ENCODE data around the gene NAB2. TPM values are rescaled to one million over a fixed set of nuclear protein-coding genes. Genes with fewer than 3 reads are reported as not detected.

The NAB2 gene
- total and polyA plus RNA-seq, 10 of the 15 experiments (the other 5 are each of a cell fraction or from before 2014, with no cell fraction given) = 0.35 to 35.2 (median 15.3) TPM

GRCh38 chr12:57087691-57088353 is 1.1 kb upstream of the NAB2 start (continued):
- TF ChIP-seq RB1 (IDR thresholded peaks at IDR 0.05; ENCODE audit: borderline replicate concordance) (no peak), ASH2L (IDR thresholded peaks at IDR 0.05; ENCODE audit: borderline replicate concordance, low read depth) (no peak), ZBTB11 (CRISPR knock-in tag; IDR thresholded peaks at IDR 0.05) (no peak), BACH1 (IDR thresholded peaks at IDR 0.05; ENCODE audit: borderline replicate concordance) (0 out of 2 replicates have a peak, but pooled peaks have one; percentile 12), CBX3 (IDR thresholded peaks at IDR 0.05; ENCODE audit: borderline replicate concordance, low read depth) (no peak), GABPA (IDR thresholded peaks at IDR 0.05; ENCODE audit: low read depth) (no peak), NFYB (IDR thresholded peaks at IDR 0.05; ENCODE audit: insufficient read depth, low read depth, low read length) (no peak), HSF1 (IDR thresholded peaks at IDR 0.05; ENCODE audit: low read depth, low read length) (no peak), EGR1 (IDR thresholded peaks at IDR 0.05; ENCODE audit: borderline replicate concordance in 1 of 2, low read depth in 2 of 2, low read length in 2 of 2) (peak in 1 of 2 experiments; percentile 97; a peak in 2 of 3 replicates), PRDM15 (CRISPR knock-in tag; IDR thresholded peaks at IDR 0.05) (no peak)
- TF ChIP-seq, protein P1, sequence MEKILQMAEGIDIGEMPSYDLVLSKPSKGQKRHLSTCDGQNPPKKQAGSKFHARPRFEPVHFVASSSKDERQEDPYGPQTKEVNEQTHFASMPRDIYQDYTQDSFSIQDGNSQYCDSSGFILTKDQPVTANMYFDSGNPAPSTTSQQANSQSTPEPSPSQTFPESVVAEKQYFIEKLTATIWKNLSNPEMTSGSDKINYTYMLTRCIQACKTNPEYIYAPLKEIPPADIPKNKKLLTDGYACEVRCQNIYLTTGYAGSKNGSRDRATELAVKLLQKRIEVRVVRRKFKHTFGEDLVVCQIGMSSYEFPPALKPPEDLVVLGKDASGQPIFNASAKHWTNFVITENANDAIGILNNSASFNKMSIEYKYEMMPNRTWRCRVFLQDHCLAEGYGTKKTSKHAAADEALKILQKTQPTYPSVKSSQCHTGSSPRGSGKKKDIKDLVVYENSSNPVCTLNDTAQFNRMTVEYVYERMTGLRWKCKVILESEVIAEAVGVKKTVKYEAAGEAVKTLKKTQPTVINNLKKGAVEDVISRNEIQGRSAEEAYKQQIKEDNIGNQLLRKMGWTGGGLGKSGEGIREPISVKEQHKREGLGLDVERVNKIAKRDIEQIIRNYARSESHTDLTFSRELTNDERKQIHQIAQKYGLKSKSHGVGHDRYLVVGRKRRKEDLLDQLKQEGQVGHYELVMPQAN (conservative IDR thresholded peaks at IDR 0.05) = no peak
- TF ChIP-seq, protein P2, sequence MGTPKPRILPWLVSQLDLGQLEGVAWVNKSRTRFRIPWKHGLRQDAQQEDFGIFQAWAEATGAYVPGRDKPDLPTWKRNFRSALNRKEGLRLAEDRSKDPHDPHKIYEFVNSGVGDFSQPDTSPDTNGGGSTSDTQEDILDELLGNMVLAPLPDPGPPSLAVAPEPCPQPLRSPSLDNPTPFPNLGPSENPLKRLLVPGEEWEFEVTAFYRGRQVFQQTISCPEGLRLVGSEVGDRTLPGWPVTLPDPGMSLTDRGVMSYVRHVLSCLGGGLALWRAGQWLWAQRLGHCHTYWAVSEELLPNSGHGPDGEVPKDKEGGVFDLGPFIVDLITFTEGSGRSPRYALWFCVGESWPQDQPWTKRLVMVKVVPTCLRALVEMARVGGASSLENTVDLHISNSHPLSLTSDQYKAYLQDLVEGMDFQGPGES (IDR thresholded peaks at IDR 0.05) = no peak
- TF ChIP-seq, protein P3, sequence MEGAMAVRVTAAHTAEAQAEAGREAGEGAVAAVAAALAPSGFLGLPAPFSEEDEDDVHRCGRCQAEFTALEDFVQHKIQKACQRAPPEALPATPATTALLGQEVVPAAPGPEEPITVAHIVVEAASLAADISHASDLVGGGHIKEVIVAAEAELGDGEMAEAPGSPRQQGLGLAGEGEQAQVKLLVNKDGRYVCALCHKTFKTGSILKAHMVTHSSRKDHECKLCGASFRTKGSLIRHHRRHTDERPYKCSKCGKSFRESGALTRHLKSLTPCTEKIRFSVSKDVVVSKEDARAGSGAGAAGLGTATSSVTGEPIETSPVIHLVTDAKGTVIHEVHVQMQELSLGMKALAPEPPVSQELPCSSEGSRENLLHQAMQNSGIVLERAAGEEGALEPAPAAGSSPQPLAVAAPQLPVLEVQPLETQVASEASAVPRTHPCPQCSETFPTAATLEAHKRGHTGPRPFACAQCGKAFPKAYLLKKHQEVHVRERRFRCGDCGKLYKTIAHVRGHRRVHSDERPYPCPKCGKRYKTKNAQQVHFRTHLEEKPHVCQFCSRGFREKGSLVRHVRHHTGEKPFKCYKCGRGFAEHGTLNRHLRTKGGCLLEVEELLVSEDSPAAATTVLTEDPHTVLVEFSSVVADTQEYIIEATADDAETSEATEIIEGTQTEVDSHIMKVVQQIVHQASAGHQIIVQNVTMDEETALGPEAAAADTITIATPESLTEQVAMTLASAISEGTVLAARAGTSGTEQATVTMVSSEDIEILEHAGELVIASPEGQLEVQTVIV (IDR thresholded peaks at IDR 0.05; ENCODE audit: borderline replicate concordance, partially characterized antibody) = no peak
